CD4-positive, alpha-beta T cell (primary cell): Measurements from ENCODE around the gene ARFGEF2. TPM values are rescaled to one million over a fixed set of nuclear protein-coding genes. Genes with fewer than 3 reads are reported as not detected.

ENCODE experiments used
- ATAC-seq: fragments of 200-7000 bp; cut with Tn5 transposase; one replicate; pipeline ENCODE4 v1.10.0; 2022; ENCODE audit warnings: mild to moderate bottlenecking; ENCODE audit not compliant: poor library complexity
- CTCF ChIA-PET: fragments of 350-600 bp; sonication (Branson Sonifier 250); formaldehyde crosslinking; loops from one replicate; lab custom pipeline; 2021; ENCODE audit warnings: antibody characterized with exemption, inconsistent platforms; lab: Charles Lee
- POLR2A ChIA-PET: fragments of 350-600 bp; sonication (Branson Sonifier 250); formaldehyde crosslinking; loops from one replicate; lab custom pipeline; 2021; ENCODE audit warnings: antibody characterized with exemption, inconsistent platforms; lab: Charles Lee
- DNase-seq, 14 experiments: peaks; one replicate each; pipeline ENCODE4 v3.0.0-alpha.2; 2013 to 2020; ENCODE audit warnings: mixed read lengths in 2 of 14
- H3K27ac ChIP-seq, 2 donors: one replicate each; pipeline versions ENCODE4 v1.5.1 to v1.7.0; 2013; ENCODE audit warnings: low read length in 2 of 2, low read depth in 1 of 2, mild to moderate bottlenecking in 1 of 2
- H3K27me3 ChIP-seq, 2 experiments: 1 replicate in 1 of 2; 2 replicates in 1 of 2; pipeline versions ENCODE4 v1.6.1 to v1.7.0; 2013; ENCODE audit warnings: low read length in 2 of 2, control low read depth in 1 of 2, mild to moderate bottlenecking in 1 of 2, moderate library complexity in 1 of 2; ENCODE audit not compliant: insufficient read depth in 2 of 2, control insufficient read depth in 1 of 2
- H3K36me3 ChIP-seq: one replicate; pipeline ENCODE4 v1.6.1; 2013; ENCODE audit warnings: low read length, control low read depth; ENCODE audit not compliant: insufficient read depth
- H3K4me1 ChIP-seq: one replicate; pipeline ENCODE4 v1.6.1; 2013; ENCODE audit warnings: low read length, control low read depth; ENCODE audit not compliant: insufficient read depth
- H3K4me3 ChIP-seq: one replicate; pipeline ENCODE4 v1.5.1; 2013; ENCODE audit warnings: mild to moderate bottlenecking, low read length, moderate library complexity
- H3K9me3 ChIP-seq, 2 experiments: 1 replicate in 1 of 2; 2 replicates in 1 of 2; pipeline versions ENCODE4 v1.6.1 to v1.7.0; 2013; ENCODE audit warnings: low read length in 2 of 2, mild to moderate bottlenecking in 2 of 2, control low read depth in 1 of 2, moderate library complexity in 1 of 2; ENCODE audit not compliant: control insufficient read depth in 1 of 2, insufficient read depth in 1 of 2
- H3K27ac Mint-ChIP-seq: one replicate; pipeline ENCODE4 v1.8.0; 2020; ENCODE audit warnings: mixed read lengths
- H3K27me3 Mint-ChIP-seq: one replicate; pipeline ENCODE4 v1.8.0; 2021; ENCODE audit warnings: mixed read lengths
- H3K36me3 Mint-ChIP-seq: one replicate; pipeline ENCODE4 v1.8.0; 2021; ENCODE audit warnings: low read depth, mixed read lengths
- H3K4me1 Mint-ChIP-seq: one replicate; pipeline ENCODE4 v1.8.0; 2021; ENCODE audit warnings: low read depth, mixed read lengths
- H3K4me3 Mint-ChIP-seq: one replicate; pipeline ENCODE4 v1.8.0; 2020; ENCODE audit warnings: mild to moderate bottlenecking, mixed read lengths
- H3K9me3 Mint-ChIP-seq: one replicate; pipeline ENCODE4 v1.8.0; 2020; ENCODE audit warnings: mixed read lengths
- CTCF ChIP-seq: fragments of 200-600 bp; IDR thresholded peaks from one replicate; pipeline ENCODE4 v1.8.0; 2022; ENCODE audit warnings: antibody characterized with exemption, mild to moderate bottlenecking
- intact Hi-C, 2 experiments: fragments of 100-400 bp; cut with DNase I in 1 of 2; cut with micrococcal nuclease in 1 of 2; formaldehyde crosslinking; loops; one replicate each; pipeline versions ENCODE4 v1.15.1 to v1.9.0; 2023 to 2025; cut with DNase I, micrococcal nuclease
- total RNA-seq, 174 experiments: library from RNA in 2 of 174; stranded (reverse) in 2 of 174; gene quantifications; one replicate each; pipeline ENCODE4 v1.2.3 and lab custom pipeline; 2021 to 2026

Gene ARFGEF2
- total RNA-seq, 2 experiments from 2014 or later, result 23.0 to 23.4 TPM

DNA sequence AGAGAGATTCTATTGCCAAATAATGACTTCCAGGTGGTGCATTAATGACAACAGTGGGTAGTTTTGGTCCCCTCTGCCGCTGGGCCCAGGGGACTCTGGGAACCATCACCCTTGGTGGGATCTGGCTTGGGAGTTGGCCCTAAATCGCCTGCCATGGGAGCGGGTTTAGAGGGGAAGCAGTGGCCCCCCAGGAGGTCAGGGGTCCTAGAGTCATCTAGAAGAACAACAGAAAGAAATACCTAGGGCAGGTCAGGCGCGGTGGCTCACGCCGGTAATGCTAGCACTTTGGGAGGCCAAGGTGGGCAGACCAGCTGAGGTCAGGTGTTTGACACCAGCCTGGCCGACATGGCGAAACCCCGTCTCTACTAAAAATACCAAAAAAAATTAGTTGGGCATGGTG, 17.8 kb upstream of the ARFGEF2 start:
- no peak for TF ChIP-seq CTCF
- Histone ChIP-seq H3K4me3 (no peak overlapping the region), H3K36me3 (no peaks in the 10 kb centered on the region), H3K27me3 (no peaks in the 10 kb centered on the region), H3K9me3 (no peaks in the 10 kb centered on the region), H3K27ac (no peak overlapping the region), H3K4me1 (peaks cover 6% of the 10 kb centered on the region)
- ATAC-seq (no peak), DNase-seq (no peak)
- H3K27me3 Mint-ChIP-seq, result no peaks in the 10 kb centered on the region
- no peak overlapping the region for H3K4me3 Mint-ChIP-seq
- ChIA-PET CTCF (interaction anchor here (1.7 kb wide), 1 partner anchor 236 kb away, joined by 5 read pairs; no protein-coding TSS in a partner anchor), POLR2A (no interaction called here)
- H3K9me3 Mint-ChIP-seq, result no peaks in the 10 kb centered on the region
- H3K27ac Mint-ChIP-seq, result no peak overlapping the region
- intact Hi-C loops, result loop anchor here (1.0 to 10.0 kb wide), 2 partner anchors 79 to 268 kb away; partner anchors contain the start of gene PREX1 (in 1 of the 2)
- H3K4me1 Mint-ChIP-seq, result peaks cover 4% of the 10 kb centered on the region
- H3K36me3 Mint-ChIP-seq, result no peaks in the 10 kb centered on the region

DNA sequence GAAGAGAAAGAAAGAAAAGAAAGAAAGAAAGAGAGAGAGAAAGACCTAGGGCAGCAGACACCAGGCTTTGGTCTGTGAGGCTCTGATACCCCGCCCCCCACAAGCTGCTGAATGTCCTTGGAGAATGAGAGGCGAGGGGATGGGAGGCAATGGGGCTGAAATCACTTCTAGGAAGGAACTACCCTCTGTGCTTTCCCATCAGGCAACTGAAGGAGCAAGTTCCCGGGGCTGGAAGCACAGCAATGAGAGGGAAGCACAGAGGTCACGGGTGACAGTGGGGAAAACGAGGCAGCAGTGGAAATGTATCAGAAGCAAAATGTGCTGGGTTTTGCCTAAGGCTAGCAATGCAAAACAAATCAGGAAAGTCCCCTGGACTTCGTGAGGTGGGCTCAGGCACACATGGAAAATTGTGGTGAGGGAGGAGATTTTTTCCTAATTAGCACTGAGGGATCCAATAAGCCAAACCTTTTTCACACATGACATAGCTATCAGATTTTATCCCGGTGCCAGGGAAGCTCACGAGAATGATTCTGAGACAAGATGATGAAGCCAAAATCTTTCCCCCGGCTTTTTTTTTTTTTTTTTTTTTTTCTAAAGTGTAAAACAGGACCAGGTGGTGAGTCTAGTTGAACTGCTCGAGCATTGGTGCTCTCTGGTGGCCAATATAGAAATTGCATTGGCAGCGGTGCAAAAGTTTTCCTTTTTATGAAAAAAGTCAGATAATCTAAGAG, 16.8 kb upstream of the ARFGEF2 start:
- no peaks in the 10 kb centered on the region for H3K27me3 ChIP-seq
- no peak overlapping the region for H3K4me3 ChIP-seq
- Mint-ChIP-seq H3K27ac (no peak overlapping the region), H3K36me3 (no peaks in the 10 kb centered on the region), H3K27me3 (no peaks in the 10 kb centered on the region), H3K9me3 (no peaks in the 10 kb centered on the region), H3K4me1 (peaks cover 4% of the 10 kb centered on the region), H3K4me3 (no peak overlapping the region)
- no peak overlapping the region for H3K27ac ChIP-seq
- H3K9me3 ChIP-seq, result no peaks in the 10 kb centered on the region
- ChIA-PET CTCF (interaction anchor here (0.6 to 3.0 kb wide), 15 partner anchors 72 to 1240 kb away, joined by 3 to 31 read pairs (median 4); no protein-coding TSS in a partner anchor), POLR2A (no interaction called here)
- H3K36me3 ChIP-seq, result no peaks in the 10 kb centered on the region
- ATAC-seq (peak; percentile 73), DNase-seq (peak; percentile 42 to 80 (median 59))
- intact Hi-C loops, result loop anchor here (1.0 to 10.0 kb wide), 3 partner anchors 80 to 269 kb away; partner anchors contain the start of gene PREX1 (in 1 of the 2)
- H3K4me1 ChIP-seq, result peaks cover 6% of the 10 kb centered on the region
- TF ChIP-seq CTCF, result peak; percentile 89

GRCh38 chr20:48905297-48905647, 16.2 kb upstream of the ARFGEF2 start:
- H3K4me1 ChIP-seq, result peaks cover 8% of the 10 kb centered on the region
- POLR2A ChIA-PET, result no interaction called here

More at GRCh38 chr20:48905297-48905647, 16.2 kb upstream of the ARFGEF2 start:
- intact Hi-C loops, result loop anchor here (1.0 to 10.0 kb wide), 2 partner anchors 80 to 248 kb away; partner anchors contain the start of gene PREX1 (in 1 of the 2)
- CTCF ChIA-PET, result interaction anchor here (0.8 to 3.0 kb wide), 9 partner anchors 33 to 270 kb away, joined by 3 to 31 read pairs (median 3); no protein-coding TSS in a partner anchor
- H3K27me3 Mint-ChIP-seq, result no peaks in the 10 kb centered on the region
- peaks cover 5% of the 10 kb centered on the region for H3K4me1 Mint-ChIP-seq
- H3K9me3 Mint-ChIP-seq, result no peaks in the 10 kb centered on the region
- DNase-seq (no peak), ATAC-seq (no peak)
- H3K4me3 ChIP-seq, result no peak overlapping the region
- no peaks in the 10 kb centered on the region for H3K9me3 ChIP-seq
- H3K36me3 ChIP-seq, result no peaks in the 10 kb centered on the region
- H3K4me3 Mint-ChIP-seq, result no peak overlapping the region
- no peak overlapping the region for H3K27ac ChIP-seq
- no peaks in the 10 kb centered on the region for H3K27me3 ChIP-seq
- no peak overlapping the region for H3K27ac Mint-ChIP-seq
- TF ChIP-seq CTCF, result peak; percentile 49
- H3K36me3 Mint-ChIP-seq, result no peaks in the 10 kb centered on the region
